GM23338 (cell line): ENCODE measurements around the gene BEGAIN. TPM values are rescaled to one million over a fixed set of nuclear protein-coding genes. Genes with fewer than 3 reads are reported as not detected.

Experiments used
- ATAC-seq: fragments of 200-7000 bp; cut with Tn5 transposase; 3 replicates; pipeline ENCODE4 v1.9.1; 2020
- DNase-seq: peaks from one replicate; pipeline ENCODE4 v3.0.0-alpha.2; 2015; ENCODE audit warnings: low spot score
- H2AFZ ChIP-seq: fragments of 200-600 bp; sonication (generic); 2 replicates; pipeline ENCODE4 v1.8.0; 2016; ENCODE audit warnings: antibody characterized with exemption, mild to moderate bottlenecking, moderate library complexity
- H3F3A ChIP-seq: fragments of 200-600 bp; sonication (generic); replicated peaks from 2 replicates; pipeline ENCODE4 v1.8.0; 2017; ENCODE audit warnings: antibody characterized with exemption, mixed run types, low read depth
- H3K27ac ChIP-seq: fragments of 200-600 bp; sonication (generic); 2 replicates; pipeline ENCODE4 v1.6.1; 2016; ENCODE audit warnings: low read depth
- H3K27me3 ChIP-seq: fragments of 200-600 bp; sonication (generic); 2 replicates; pipeline ENCODE4 v1.8.0; 2016; ENCODE audit warnings: mild to moderate bottlenecking, mixed run types, moderate library complexity; ENCODE audit not compliant: insufficient read depth
- H3K36me3 ChIP-seq: fragments of 200-600 bp; sonication (generic); 2 replicates; pipeline ENCODE4 v1.8.0; 2016; ENCODE audit warnings: mild to moderate bottlenecking; ENCODE audit not compliant: insufficient read depth
- H3K4me1 ChIP-seq: fragments of 200-600 bp; sonication (generic); 2 replicates; pipeline ENCODE4 v1.8.0; 2016; ENCODE audit warnings: mild to moderate bottlenecking, moderate library complexity; ENCODE audit not compliant: insufficient read depth
- H3K4me2 ChIP-seq: fragments of 200-600 bp; sonication (generic); 2 replicates; pipeline ENCODE4 v1.7.1; 2017; ENCODE audit warnings: mixed run types
- H3K4me3 ChIP-seq: fragments of 200-600 bp; sonication (generic); 2 replicates; pipeline ENCODE4 v1.6.1; 2016; ENCODE audit warnings: mixed run types
- H3K79me2 ChIP-seq: fragments of 200-600 bp; sonication (generic); replicated peaks from 2 replicates; pipeline ENCODE4 v1.8.0; 2017; ENCODE audit warnings: mild to moderate bottlenecking; ENCODE audit not compliant: insufficient read depth
- H3K9me2 ChIP-seq: fragments of 200-600 bp; sonication (generic); 2 replicates; pipeline ENCODE4 v1.8.0; 2017; ENCODE audit not compliant: insufficient read depth
- H4K20me1 ChIP-seq: fragments of 200-600 bp; sonication (generic); replicated peaks from 2 replicates; pipeline ENCODE4 v1.8.0; 2017; ENCODE audit warnings: mild to moderate bottlenecking; ENCODE audit not compliant: insufficient read depth
- H3K27ac Mint-ChIP-seq: 2 replicates; pipeline ENCODE4 v1.8.0; 2020; ENCODE audit warnings: inconsistent platforms, mild to moderate bottlenecking, moderate library complexity, mixed read lengths
- H3K27me3 Mint-ChIP-seq: 3 replicates; pipeline ENCODE4 v1.8.0; 2022; ENCODE audit warnings: low read depth, mild to moderate bottlenecking, moderate library complexity, mixed read lengths, inconsistent platforms; ENCODE audit not compliant: insufficient read depth, poor library complexity
- H3K36me3 Mint-ChIP-seq: 3 replicates; pipeline ENCODE4 v1.8.0; 2021; ENCODE audit warnings: low read depth, mild to moderate bottlenecking, inconsistent platforms, moderate library complexity, mixed read lengths
- H3K4me1 Mint-ChIP-seq: 3 replicates; pipeline ENCODE4 v1.8.0; 2020; ENCODE audit warnings: mild to moderate bottlenecking, inconsistent platforms, mixed read lengths
- H3K4me3 Mint-ChIP-seq: 3 replicates; pipeline ENCODE4 v1.8.0; 2021; ENCODE audit warnings: moderate library complexity, mild to moderate bottlenecking, inconsistent platforms, mixed read lengths
- H3K9me3 Mint-ChIP-seq: 3 replicates; pipeline ENCODE4 v1.8.0; 2020; ENCODE audit warnings: moderate library complexity, mild to moderate bottlenecking, inconsistent platforms, mixed read lengths
- CREB1 ChIP-seq: fragments of 250-450 bp; sonication (Bioruptor Pico); IDR thresholded peaks from 2 replicates; pipeline ENCODE4 v1.5.0; 2020; ENCODE audit warnings: low read depth, mild to moderate bottlenecking, moderate library complexity
- ETS1 ChIP-seq: IDR thresholded peaks from 2 replicates; pipeline ENCODE4 v1.6.1; 2016; ENCODE audit warnings: antibody characterized with exemption
- EZH2phosphoT487 ChIP-seq: fragments of 200-600 bp; sonication (generic); IDR thresholded peaks from one replicate; pipeline ENCODE4 v1.8.1; 2018; ENCODE audit warnings: antibody characterized with exemption; ENCODE audit not compliant: unreplicated experiment
- JUNB ChIP-seq: IDR thresholded peaks from one replicate; pipeline ENCODE4 v1.6.1; 2016; ENCODE audit warnings: antibody characterized with exemption; ENCODE audit not compliant: unreplicated experiment
- NANOG ChIP-seq: IDR thresholded peaks from 2 replicates; pipeline ENCODE4 v1.6.1; 2016; ENCODE audit warnings: antibody characterized with exemption, borderline replicate concordance
- POLR2AphosphoS5 ChIP-seq: IDR thresholded peaks from 2 replicates; pipeline ENCODE4 v1.6.1; 2016; ENCODE audit warnings: antibody characterized with exemption, low read depth
- REST ChIP-seq: IDR thresholded peaks from one replicate; pipeline ENCODE4 v1.6.1; 2018; ENCODE audit warnings: antibody characterized with exemption; ENCODE audit not compliant: unreplicated experiment
- STAT1 ChIP-seq: IDR thresholded peaks from one replicate; pipeline ENCODE4 v1.6.1; 2016; ENCODE audit warnings: antibody characterized with exemption; ENCODE audit not compliant: unreplicated experiment
- ZNF114 ChIP-seq: fragments of 250-450 bp; sonication (Bioruptor Pico); IDR thresholded peaks from 2 replicates; pipeline ENCODE4 v1.5.0; 2020; ENCODE audit warnings: mild to moderate bottlenecking, moderate library complexity
- ZNF462 ChIP-seq: fragments of 250-450 bp; sonication (Bioruptor Pico); IDR thresholded peaks from 2 replicates; pipeline ENCODE4 v1.5.0; 2020; ENCODE audit warnings: mild to moderate bottlenecking, moderate library complexity
- polyA plus RNA-seq: library from polyadenylated mRNA; unstranded; fragments of >200 nt; fragmentation: Nextera tagmentation; extraction: Ambion mirVana; gene quantifications from 2 replicates; pipeline ENCODE4 v1.2.1, GENCODE V29; 2016
- total RNA-seq: library from RNA; depleted of rRNA; stranded (reverse); fragments of >200 nt; shearing (Covaris generic); gene quantifications from 2 replicates; pipeline ENCODE4 v1.2.3, GENCODE V29; 2014

BEGAIN gene
- total and polyA plus RNA-seq, 2 experiments from 2014 or later = 0.60 to 2.4 TPM

GRCh38 chr14:100582496-100583165 lies 4.6 kb downstream of the BEGAIN start:
- DNase-seq = no peak
- H3K4me1 Mint-ChIP-seq = no peaks in the 10 kb centered on the region; the same call in 2 of the 3 replicates
- H3K27ac Mint-ChIP-seq = no peak overlapping the region

More at GRCh38 chr14:100582496-100583165, 4.6 kb downstream of the BEGAIN start:
- Histone ChIP-seq H3K9me2 (no peaks in the 10 kb centered on the region), H4K20me1 (no peaks in the 10 kb centered on the region), H3K27ac (no peak overlapping the region), H3K4me3 (no peak overlapping the region), H3K27me3 (peaks cover 19% of the 10 kb centered on the region), H3F3A (no peaks in the 10 kb centered on the region), H3K36me3 (no peaks in the 10 kb centered on the region), H3K4me2 (no peak overlapping the region), H2AFZ (no peak overlapping the region), H3K4me1 (no peaks in the 10 kb centered on the region; the same call in 1 of the 2 replicates), H3K79me2 (no peaks in the 10 kb centered on the region)
- no peaks in the 10 kb centered on the region; the same call in 2 of the 3 replicates for H3K36me3 Mint-ChIP-seq
- no peaks in the 10 kb centered on the region for H3K9me3 Mint-ChIP-seq
- H3K4me3 Mint-ChIP-seq = no peak overlapping the region
- no peak for ATAC-seq
- H3K27me3 Mint-ChIP-seq = peaks cover 35% of the 10 kb centered on the region
- TF ChIP-seq CREB1 (CRISPR knock-in tag) (no peak), NANOG (no peak), STAT1 (no peak), JUNB (no peak), EZH2phosphoT487 (no peak), ZNF462 (CRISPR knock-in tag) (no peak), POLR2AphosphoS5 (no peak), REST (no peak), ZNF114 (CRISPR knock-in tag) (no peak), ETS1 (no peak)
